ENCODE results near the gene CYTH4.
"Not testable (repeated sequence)": the region's sequence is repeated elsewhere in the genome, so short reads cannot be mapped to it uniquely, and the experiment has no call there.

- not testable (repeated sequence) for TF ChIP-seq CTCF (conservative IDR thresholded peaks at IDR 0.05; ENCODE audit: low read depth in 2 of 2); POLR2AphosphoS5 (IDR thresholded peaks at IDR 0.05; ENCODE audit: low read depth); REST (IDR thresholded peaks at IDR 0.05; ENCODE audit: unreplicated experiment)
Measured at GRCh38 chr22:37233371-37233750, 48.9 kb upstream of the CYTH4 start.

All from GM23338 (cell line).